Heart right ventricle (tissue), 16 donors: ENCODE data around the gene TNNT1. TPM values are rescaled to one million over a fixed set of nuclear protein-coding genes. Genes with fewer than 3 reads are reported as not detected.
A peak's percentile ranks its signal among the peaks of the same experiment; 100 is the strongest.

Experiments used
- ATAC-seq, 8 donors: fragments of 200-7000 bp; cut with Tn5 transposase; one replicate each; pipeline ENCODE4 v1.9.1; 2020; ENCODE audit warnings: mild to moderate bottlenecking in 8 of 8, moderate library complexity in 8 of 8, moderate number of reproducible peaks in 1 of 8
- DNase-seq, 2 donors: peaks; one replicate each; pipeline ENCODE4 v3.0.0-alpha.2; 2020
- H3K27ac ChIP-seq, 10 donors: fragments of 200-600 bp; sonication (generic) in 2 of 10; one replicate each; pipeline versions ENCODE4 v1.5.0 to v1.8.0; 2020 to 2022; ENCODE audit warnings: mild to moderate bottlenecking in 3 of 10
- H3K27me3 ChIP-seq, 7 donors: fragments of 200-600 bp; one replicate each; pipeline ENCODE4 v1.8.0; 2021 to 2022; ENCODE audit warnings: mild to moderate bottlenecking in 2 of 7
- H3K36me3 ChIP-seq, 9 donors: fragments of 200-600 bp; sonication (generic) in 1 of 9; one replicate each; pipeline versions ENCODE4 v1.5.0 to v1.8.0; 2020 to 2022; ENCODE audit warnings: mild to moderate bottlenecking in 2 of 9
- H3K4me1 ChIP-seq, 9 donors: fragments of 200-600 bp; sonication (generic) in 1 of 9; one replicate each; pipeline versions ENCODE4 v1.5.0 to v1.8.0; 2020 to 2022; ENCODE audit warnings: mild to moderate bottlenecking in 4 of 9
- H3K4me3 ChIP-seq, 10 donors: fragments of 200-600 bp; sonication (generic) in 2 of 10; one replicate each; pipeline versions ENCODE4 v1.5.0 to v1.8.0; 2020 to 2022; ENCODE audit warnings: mild to moderate bottlenecking in 7 of 10, moderate library complexity in 2 of 10
- H3K9me3 ChIP-seq, 11 donors: fragments of 200-600 bp in 10 of 11; sonication (generic) in 2 of 11; one replicate each; pipeline versions ENCODE4 v1.5.0 to v1.8.0; 2013 to 2022; ENCODE audit warnings: mild to moderate bottlenecking in 2 of 11, control low read depth in 1 of 11, moderate library complexity in 1 of 11
- CTCF ChIP-seq, 9 donors: fragments of 200-600 bp; sonication (generic) in 2 of 9; IDR thresholded peaks; one replicate each; pipeline versions ENCODE4 v1.5.0 to v1.8.0; 2021 to 2022; ENCODE audit warnings: antibody characterized with exemption in 9 of 9, mild to moderate bottlenecking in 5 of 9, moderate library complexity in 1 of 9
- WGBS, 2 donors: extraction: QIAGEN DNeasy Blood & Tissue Kit; methylation state at CpG; one replicate each; pipeline ENCODE4 v1.1.7; 2013; ENCODE audit warnings: inconsistent platforms in 1 of 2; 5-methylcytosine and 5-hydroxymethylcytosine counted together
- intact Hi-C, 10 donors: fragments of 100-400 bp; cut with DNase I; formaldehyde crosslinking; loops; one replicate each; pipeline versions ENCODE4 v1.11.1 to v1.14.2; 2022
- polyA plus RNA-seq, 2 donors: library from polyadenylated mRNA; stranded (reverse); fragments of 200-250 nt; gene quantifications; one replicate each; pipeline ENCODE4 v1.2.3, GENCODE V29; 2013
- total RNA-seq, 10 donors: library from RNA; stranded (reverse); fragmentation: NEBNext Ultra II Directional in 3 of 10; extraction: Animal tissue kit (Norgen Biotek cat#: 25700) in 3 of 10; gene quantifications; one replicate each; pipeline versions ENCODE4 v1.2.1 to v1.2.4, GENCODE V29; 2021 to 2023
- donor health status: Arrhythmogenic right ventricular cardiomyopathy.
- donor health status: ischemic (EF 13 %, LVEDD 7.1; RV severe dilation, severe dysfunction).
- donor health status: healthy with polysubstance abuse.
- donor health status: DM: no; HTN: yes; CAD: no.
- donor health status: DM: no; HTN: no; CAD: no.
- donor health status: ischemic (EF 25% LVEDD 6.9; RV normal size, moderate dysfunction).
- donor health status: ischemic (EF 25% LVEDD 5.7; RV mildly dilated, moderate dysfunction).
- donor health status: healthy.
- donor health status: DM: yes; HTN: yes; CAD: no.
- donor health status: Ischemic cardiomyopathy.
- donor health status: ischemic (EF 35%, LVEDD 5.7; RV mildly dilated, moderate dysfunction).
- donor health status: nonischemic (EF 11% LVEDD 7.7; RV severe dilation, severe dysfunction).
- donor health status: DM: yes; HTN: yes; CAD: no.
- donor health status: PGD.
- donor health status: ischemic (EF 29% LVEDD 5.4; RV normal size, mild dysfunction).
- donor health status: nonischemic (EF 23%, LVEDD 6.1; RV moderate dilation, normal function).

The TNNT1 gene
- total and polyA plus RNA-seq, 12 donors: 19.7 to 721 (median 97.1) TPM

GRCh38 chr19:55175117-55175867 is 26.3 kb upstream of the TNNT1 start:
- ATAC-seq: no peak
- Histone ChIP-seq H3K27ac (no peak overlapping the region), H3K27me3 (peaks cover 42 to 100% (median 98%) of the 10 kb centered on the region in 7 donors), H3K4me1 (peaks cover 7 to 37% (median 21%) of the 10 kb centered on the region in 9 donors), H3K4me3 (no peak overlapping the region), H3K36me3 (no peaks in the 10 kb centered on the region), H3K9me3 (no peaks in the 10 kb centered on the region)
- intact Hi-C loops: no loop called here
- TF ChIP-seq CTCF (IDR thresholded peaks at IDR 0.05): no peak
- DNase-seq: no peak
- WGBS, 2 donors: 55 to 65% methylated on average over 39 to 43 of the region's 43 CpGs

DNA sequence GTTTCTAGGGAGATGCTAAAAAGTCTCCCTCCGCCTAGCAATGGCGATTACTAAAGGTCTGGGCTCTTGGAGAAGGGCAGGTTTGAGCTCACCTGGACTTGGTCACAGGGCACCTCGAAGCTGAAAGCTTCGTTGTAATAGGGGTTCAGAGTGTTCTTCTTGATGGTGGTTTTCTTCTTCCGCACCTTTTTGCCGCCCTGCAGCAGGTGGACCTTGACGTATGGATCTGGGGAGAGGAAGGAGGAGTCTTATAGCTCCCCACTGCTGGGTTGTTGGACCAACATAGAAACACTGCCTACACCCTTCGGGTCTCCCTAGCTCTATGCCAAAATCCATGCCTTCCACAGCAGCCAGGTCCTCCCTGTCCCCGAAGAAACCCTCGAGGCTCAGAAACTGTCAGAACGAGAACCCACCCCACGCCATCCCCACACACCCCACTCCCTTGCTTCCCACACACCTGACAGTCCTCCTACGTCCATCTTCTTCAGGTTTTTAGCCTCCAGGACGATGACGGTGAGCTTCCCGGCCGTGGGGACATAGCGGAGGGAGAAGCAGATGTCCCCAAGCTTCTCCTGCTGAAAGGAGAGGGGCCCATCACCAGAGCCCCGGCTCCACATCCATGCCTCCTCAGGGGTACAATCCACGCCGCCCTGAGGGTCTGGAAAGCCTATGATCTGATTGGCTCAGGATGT is 25.6 kb upstream of the TNNT1 start:
- WGBS, 2 donors: 58 to 67% methylated on average over 21 of the region's 21 CpGs
- peaks cover 39 to 100% (median 98%) of the 10 kb centered on the region in 7 donors for H3K27me3 ChIP-seq

DNA sequence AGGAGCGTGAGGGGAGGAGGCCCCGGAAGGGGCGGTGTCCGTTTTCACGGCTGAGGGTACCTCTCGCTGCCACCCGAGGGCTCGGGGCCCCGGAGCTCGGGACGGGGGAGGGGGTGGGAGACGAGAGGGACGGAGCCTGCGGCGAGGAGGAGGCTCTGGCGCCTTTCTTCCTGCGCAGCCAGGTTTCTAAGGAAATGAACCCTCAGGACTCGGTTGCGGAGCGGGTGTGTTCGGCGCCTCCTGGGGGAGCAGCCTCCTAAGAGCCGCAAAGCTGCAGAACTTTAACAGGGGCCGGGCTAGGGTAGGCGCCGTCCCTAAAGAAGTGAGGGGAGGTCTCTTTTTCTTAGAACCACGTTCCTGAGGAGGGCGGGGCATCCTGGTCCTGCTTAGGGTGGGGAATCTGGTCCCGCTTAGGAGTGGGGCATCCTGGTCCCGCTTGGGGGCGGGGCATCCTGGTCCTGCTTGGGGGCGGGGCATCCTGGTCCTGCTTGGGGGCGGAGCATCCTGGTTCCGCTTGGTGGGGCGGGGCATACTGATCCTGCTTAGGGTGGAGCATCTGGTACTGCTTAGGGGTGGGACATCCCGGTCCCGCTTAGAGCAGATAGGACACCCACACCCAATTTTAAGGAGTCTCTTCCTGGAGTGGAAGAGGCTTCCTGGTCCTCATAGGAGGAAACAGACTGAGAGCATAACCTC is 24.9 kb upstream of the TNNT1 start:
- DNase-seq (peak; percentile 60 to 66), ATAC-seq (peak in 7 of 8 donors; percentile 41 to 80 (median 69))
- Histone ChIP-seq H3K4me1 (peaks cover 3 to 23% (median 11%) of the 10 kb centered on the region in 9 donors), H3K27me3 (peaks cover 36 to 100% (median 98%) of the 10 kb centered on the region in 7 donors), H3K27ac (peak overlapping the region in 1 of 10 donors; percentile 28), H3K4me3 (peak overlapping the region in 9 of 10 donors; percentile 15 to 52 (median 45)), H3K36me3 (no peaks in the 10 kb centered on the region), H3K9me3 (no peaks in the 10 kb centered on the region)
- intact Hi-C loops: no loop called here
- TF ChIP-seq CTCF (IDR thresholded peaks at IDR 0.05): no peak
- 0 to 1% methylated on average over 36 to 37 of the region's 37 CpGs for WGBS, 2 donors

More for the DNA sequence above, 25.6 kb upstream of the TNNT1 start:
- no peaks in the 10 kb centered on the region for H3K36me3 ChIP-seq
- H3K4me3 ChIP-seq: peak overlapping the region in 1 of 10 donors; percentile 46
- no peak for ATAC-seq
- intact Hi-C loops: no loop called here
- DNase-seq: no peak
- no peak overlapping the region for H3K27ac ChIP-seq
- H3K4me1 ChIP-seq: peaks cover 7 to 30% (median 14%) of the 10 kb centered on the region in 9 donors
- no peaks in the 10 kb centered on the region for H3K9me3 ChIP-seq
- no peak for TF ChIP-seq CTCF (IDR thresholded peaks at IDR 0.05)

DNA sequence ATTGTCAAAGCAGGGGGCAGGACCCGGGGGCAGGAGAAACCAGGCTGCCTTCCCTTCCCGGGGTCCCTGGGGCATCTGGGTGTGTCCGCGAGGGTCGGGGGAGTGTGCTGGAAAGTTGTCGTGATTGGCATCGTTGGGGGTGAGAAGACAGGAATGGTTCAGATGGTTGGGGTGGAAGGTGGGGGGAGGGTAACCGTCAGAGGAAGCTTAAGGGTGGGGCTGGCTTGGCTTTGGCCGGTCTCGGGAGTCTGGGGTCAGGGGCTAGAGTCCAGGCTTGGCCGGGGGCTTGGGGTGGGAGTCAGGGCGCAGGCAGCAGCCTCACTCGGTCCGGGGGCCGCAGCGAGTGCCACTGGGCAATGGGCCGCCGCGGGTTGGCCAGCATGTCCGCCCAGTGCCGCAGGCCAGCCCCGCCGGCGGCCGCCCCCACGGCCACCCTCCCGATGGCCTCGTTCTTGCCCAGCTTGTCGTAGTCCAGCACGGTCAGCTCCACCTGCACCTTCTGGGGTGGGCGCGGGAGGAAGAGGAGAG is 24.2 kb upstream of the TNNT1 start:
- Histone ChIP-seq H3K4me3 (peak overlapping the region in 9 of 10 donors; percentile 15 to 52 (median 45)), H3K4me1 (peaks cover 3 to 21% (median 11%) of the 10 kb centered on the region in 9 donors), H3K27me3 (peaks cover 40 to 100% (median 98%) of the 10 kb centered on the region in 7 donors), H3K9me3 (no peaks in the 10 kb centered on the region), H3K27ac (peak overlapping the region in 1 of 10 donors; percentile 28), H3K36me3 (no peaks in the 10 kb centered on the region)
- TF ChIP-seq CTCF (IDR thresholded peaks at IDR 0.05): no peak
- DNase-seq (no peak), ATAC-seq (peak in 4 of 8 donors; percentile 5 to 43 (median 8))
- intact Hi-C loops: no loop called here
- 1% methylated on average over 23 to 32 of the region's 32 CpGs for WGBS, 2 donors
